Activated CD8-positive, alpha-beta memory T cell treated with anti-CD3 and anti-CD28 coated beads, Interleukin-2, amount 50 U/mL, for 1 hour (primary cell): ENCODE results near the gene C20orf202.

Experiments
- DNase-seq: peaks from one replicate; pipeline ENCODE4 v3.0.0-alpha.2; 2020; ENCODE audit errors: extremely low read depth

C20orf202 gene

DNA sequence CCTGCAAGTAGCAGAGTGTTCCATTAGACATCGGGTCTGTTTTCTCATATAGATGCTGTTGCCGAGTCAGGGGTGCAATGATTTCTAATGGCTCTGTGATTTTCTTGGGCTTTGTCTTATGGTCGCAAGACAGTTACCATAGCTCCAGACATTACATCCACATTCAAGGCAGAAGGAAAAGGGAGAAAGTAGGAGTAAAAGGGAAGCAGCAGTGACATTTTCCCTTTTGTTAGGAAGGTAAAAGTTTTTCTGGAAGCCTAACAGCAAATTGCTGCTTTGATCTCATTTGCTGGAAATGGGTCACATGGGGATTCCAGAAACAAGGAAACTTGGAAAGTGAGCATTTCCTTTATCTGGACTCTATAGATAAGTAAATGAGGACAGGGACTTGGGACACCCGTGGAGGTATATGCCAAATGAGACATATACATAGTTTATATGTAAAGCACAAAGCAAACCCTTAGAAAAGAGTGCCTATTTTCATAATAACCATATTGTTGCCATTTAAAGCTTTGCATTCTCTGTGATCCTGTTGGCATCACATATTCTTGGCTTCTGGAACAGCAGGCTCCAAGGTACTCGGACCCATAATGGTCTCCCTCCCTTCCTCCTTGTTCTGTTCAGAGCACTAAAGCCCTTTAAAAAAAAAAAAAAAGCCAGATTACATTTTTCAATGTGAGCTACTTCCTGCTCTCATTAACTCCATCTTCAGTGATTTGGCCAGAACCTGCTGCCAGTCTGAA lies at the start of gene C20orf202:
C20orf202 (plus strand) TSS at position 693 of the 743 bp plus-strand sequence. CDS start 132 bp downstream, outside the sequence.
- no peak for DNase-seq

DNA sequence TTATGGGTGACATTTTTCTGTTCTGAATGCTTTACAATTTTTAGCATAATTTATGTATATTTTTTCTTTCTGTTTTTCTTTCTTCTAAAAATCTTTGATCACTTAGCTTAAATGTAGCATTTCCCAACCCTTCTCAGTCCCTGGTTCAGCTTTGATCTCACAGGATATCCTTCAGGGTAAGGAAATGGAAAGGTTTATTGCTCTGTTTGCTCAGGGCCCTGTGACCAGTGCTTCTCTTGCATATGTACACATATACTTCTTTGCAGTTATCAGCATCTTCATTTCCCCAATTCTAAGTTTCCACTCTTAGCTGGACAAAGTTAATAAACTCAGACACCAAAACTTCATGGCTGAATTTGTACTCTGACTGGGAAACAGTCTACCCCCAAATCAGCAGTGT lies 49.0 kb upstream of the C20orf202 start:
- no peak for DNase-seq

DNA sequence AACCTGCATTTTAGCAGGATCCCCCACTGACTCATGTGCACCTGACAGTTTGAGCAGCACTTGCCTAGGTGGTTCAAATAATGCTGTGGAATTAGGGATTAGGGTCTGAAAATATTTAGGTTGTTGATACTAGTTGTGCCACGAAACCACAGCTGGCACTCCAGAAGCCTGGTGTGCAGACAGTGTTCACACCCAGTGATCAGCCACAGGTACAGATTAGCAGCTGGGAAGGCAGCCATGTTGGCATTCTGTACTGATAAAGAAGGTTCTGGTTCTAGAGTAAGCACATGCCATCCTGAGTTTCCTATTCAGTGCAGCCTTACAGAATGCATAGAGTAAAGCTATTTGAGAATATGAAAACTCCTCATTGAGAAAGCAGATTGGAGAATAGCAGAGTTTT lies 48.6 kb upstream of the C20orf202 start:
- no peak for DNase-seq

GRCh38 chr20:1155342-1155741 lies 47.9 kb upstream of the C20orf202 start:
- DNase-seq = no peak

DNA sequence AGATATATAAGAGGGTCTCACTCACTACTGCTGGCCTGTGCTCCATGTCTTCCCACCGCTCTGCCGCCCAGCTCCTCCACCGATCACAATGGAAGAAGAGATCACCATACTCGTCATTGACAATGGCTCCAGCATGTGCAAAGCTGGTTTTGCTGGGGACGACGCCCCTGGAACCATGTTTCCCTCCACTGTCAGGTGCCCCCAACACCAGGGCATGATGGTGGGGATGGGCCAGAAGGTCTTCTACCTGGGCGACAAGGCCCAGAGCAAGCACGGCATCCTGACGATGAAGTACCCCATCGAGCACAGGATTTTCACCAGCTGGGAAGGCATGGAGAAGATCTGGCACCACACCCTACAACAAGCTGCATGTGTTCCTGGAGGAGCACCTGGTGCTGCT lies 42.8 kb upstream of the C20orf202 start:
- DNase-seq = no peak

DNA sequence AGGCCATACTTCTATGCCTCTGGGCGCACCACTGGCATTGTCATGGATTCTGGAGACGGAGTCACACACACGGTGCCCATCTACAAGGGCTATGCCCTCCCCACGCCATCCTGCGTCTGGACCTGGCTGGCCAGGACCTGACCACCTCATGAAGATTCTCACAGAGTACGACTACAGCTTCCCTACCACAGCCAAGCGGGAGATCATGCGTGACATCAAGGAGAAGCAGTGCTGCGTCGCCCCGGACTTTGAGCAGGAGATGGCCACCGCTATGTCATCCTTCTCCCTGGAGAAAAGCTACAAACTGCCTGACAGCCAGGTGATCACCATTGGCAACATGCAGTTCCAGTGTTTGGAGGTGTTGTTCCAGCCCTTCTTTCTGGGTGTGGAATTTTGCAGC lies 42.3 kb upstream of the C20orf202 start:
- DNase-seq = no peak

GRCh38 chr20:1163105-1163504 lies 40.1 kb upstream of the C20orf202 start:
- DNase-seq = no peak

DNA sequence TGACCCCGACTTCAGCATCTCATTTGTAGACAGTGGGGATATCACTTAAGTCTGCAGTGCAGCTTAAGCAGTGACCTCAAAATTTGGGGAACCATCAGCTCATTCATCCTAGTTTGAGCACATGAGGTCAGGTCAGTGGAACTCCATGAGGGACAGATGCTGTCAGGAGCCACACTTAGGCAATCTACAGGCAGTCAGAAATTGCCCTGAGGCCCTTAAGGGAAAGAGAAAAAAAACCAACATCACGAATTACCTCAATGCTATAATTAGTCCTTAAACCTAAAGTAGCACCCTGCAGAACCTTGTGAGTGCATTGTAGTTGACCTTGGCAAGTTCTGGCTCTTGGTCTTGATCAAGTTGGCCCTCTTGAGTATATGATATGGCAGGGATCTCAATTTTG lies 39.6 kb upstream of the C20orf202 start:
- DNase-seq = no peak

DNA sequence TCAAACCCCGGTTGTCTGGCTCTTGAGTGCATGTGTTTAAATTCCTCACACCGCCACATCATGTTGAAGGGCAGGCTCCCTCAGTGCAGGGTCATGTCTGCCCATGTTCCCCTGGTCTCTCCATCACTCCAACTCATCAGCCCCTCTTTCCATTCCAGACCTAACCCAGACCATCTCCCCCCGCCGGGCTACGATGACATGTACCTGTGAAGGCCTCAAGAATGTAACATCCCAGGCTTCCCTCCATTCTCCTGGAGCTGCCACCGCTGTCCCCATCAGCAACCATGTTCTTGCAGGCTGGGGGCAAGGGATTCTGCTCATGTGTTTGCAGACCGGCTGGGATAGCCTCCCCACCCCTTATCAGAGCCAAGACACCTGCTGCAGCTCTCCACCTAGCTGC lies 38.4 kb upstream of the C20orf202 start:
- DNase-seq = no peak

GRCh38 chr20:1165521-1165920 lies 37.7 kb upstream of the C20orf202 start:
- no peak for DNase-seq

DNA sequence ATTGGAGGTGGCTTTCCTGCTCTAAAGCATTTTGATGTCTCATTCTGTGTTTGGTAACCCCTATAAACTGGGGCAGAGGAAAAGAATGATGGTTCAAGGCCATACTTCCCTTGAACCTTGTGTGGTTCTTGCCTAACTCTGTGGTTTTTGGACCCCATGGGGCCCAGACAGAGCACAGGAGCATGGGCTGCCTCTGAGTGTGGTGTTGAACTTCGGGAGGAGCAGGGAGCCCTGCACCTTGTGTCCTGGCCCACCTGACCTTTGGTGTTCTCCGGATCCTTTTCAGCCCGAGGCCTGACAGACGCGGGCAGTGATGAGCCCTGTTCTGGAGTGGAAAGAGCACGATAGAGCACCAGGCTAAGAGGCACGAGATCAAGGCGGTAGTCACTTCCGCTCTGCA lies 37.3 kb upstream of the C20orf202 start:
- DNase-seq = no peak

DNA sequence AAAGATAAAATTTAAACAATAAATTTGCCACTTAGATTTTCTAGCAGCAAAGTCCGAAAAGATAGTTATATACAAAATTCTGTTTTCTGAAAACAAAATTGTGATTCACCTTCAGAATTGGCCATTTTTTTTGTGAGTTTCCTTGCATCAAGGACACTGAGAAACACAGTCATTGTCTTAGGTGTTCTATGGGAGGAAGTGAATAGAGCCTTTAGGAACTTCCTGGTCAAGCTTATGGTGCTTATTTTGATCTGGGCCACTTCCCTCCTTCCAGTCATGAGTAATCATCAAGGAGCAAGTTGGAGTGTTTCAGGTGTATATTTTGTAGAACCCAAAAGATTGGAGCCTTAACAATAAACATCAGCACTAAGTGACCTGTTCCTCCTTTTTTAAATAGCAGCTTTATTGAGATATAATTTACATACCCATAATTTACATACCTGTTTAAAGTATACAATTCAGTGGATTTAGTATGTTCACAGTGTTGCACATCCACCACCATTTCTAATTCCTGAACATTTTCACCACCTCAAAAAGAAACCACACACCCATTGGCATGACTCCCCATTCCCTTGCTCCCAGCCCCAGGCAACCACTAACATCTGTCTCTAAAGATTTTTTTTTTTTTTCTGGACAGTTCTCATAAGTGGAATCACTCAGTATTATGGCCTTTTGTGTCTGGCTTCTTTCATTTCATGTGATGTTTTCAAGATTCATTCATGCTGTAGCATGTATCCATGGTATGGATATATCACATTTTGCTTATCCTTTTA lies 36.1 kb upstream of the C20orf202 start:
- DNase-seq = no peak

- no peak for DNase-seq
Observed at GRCh38 chr20:1169224-1169623, 34.0 kb upstream of the C20orf202 start.

DNA sequence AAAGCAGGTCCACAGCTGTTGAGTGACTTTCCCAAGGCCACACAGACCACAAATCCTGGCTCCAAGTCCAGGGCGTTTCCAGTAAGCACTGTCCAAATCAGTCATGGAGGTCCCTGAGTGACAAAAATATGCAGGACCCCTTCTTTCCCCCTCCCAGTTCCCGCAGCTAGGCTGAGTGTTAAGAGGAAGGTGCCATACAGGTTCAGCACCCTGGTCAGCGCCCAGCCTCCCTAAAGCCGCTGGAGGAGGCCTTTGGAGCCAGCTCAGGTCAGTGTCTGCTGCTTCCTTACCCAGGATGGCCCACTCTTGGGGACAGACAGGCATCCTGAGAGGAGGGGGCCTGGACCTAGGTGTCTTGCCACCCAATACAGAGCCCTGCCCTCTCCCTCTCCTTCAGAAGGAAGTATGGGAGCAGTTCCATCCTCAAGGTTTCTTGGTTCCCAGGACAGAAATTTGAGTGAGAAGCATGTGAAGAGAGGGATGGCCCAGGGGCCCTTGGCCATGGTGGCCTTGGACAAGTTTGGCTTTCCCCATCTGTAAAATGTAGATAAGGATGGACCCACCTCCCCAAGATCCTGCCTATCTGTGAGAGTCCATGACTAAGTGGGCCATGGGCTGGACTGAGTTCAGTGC lies 31.7 kb upstream of the C20orf202 start:
- DNase-seq = no peak

- no peak for DNase-seq
Observed at GRCh38 chr20:1173698-1174097, 29.6 kb upstream of the C20orf202 start.

GRCh38 chr20:1174787-1175186 lies 28.5 kb upstream of the C20orf202 start:
- DNase-seq = no peak

DNA sequence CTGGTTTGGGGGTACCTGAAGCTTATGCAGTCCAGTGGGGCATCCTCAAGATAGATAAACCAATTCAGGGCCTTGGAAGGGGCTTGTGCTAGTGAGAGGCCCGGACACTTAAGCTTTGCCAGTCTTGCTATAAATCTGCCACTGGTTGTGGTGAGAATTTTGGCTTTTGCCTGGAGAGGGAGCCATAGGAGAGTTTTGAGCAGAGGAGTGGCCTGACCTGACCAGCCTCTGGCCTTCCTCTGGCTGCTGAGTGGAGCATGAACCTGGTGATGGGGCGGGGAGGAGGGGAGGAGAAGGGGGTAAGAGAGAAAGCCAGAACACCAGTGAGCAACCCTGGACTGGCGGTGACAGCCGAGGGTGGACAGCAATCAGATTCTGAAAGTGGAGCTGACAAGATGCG lies 25.6 kb upstream of the C20orf202 start:
- DNase-seq = no peak

DNA sequence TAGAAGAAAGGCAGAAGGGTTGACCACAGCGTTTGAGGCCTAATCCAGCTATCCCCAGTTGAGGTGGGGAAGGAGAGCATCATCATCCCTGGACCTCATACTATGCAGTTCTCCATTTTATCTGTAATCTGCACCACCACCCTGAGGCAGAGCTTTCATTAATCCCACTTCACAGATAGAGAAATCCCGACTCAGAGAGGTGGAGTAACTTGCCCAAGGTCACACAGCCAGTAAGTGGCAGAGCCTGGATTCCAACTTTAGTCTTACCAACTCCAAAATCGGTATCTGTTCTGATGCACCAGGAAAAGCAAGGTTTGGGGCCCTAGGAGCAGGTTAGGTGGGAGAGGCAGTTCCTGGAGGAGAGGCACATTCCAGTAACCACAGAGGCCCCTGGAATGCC lies 25.2 kb upstream of the C20orf202 start:
- no peak for DNase-seq

GRCh38 chr20:1178623-1179022 lies 24.6 kb upstream of the C20orf202 start:
- no peak for DNase-seq

DNA sequence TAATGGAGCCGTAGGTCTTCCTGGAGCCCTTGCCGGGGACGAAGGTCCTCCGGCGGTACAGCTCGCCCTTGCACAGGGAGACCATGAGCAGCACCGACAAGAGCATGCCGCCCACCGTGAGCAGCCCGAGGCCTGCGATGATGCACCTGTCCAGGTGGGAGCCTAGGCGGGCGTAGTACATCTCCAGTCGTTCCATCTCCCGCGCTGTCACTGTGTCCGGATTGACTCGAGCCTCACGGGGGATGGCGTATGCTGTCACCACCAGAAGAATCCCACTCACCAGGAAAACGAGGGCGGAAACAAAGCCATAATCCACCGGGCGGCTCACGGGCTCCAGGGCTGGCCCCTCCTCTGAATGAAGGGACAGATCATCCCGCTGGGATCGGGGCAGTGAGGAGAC lies 22.3 kb upstream of the C20orf202 start:
- DNase-seq = no peak

- no peak for DNase-seq
Observed at GRCh38 chr20:1182106-1182505, 21.1 kb upstream of the C20orf202 start.

DNA sequence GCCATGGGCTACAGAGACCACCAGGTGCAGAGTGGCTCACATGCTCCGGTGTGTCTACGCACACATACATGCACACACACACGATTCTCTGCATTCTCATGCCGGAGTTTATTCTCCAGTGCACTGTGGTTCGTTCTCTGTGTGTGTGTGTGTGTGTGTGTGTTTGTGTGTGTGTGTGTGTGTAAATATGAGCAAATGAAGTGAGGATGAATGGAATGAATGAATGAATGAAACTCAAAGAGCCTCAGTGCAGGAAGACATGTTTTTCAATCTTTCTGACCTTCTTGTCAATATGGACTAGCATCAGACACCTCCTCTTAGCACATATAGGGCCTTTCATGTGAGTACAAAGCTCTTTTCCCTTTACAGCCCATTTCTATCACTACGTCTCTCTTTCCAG lies 20.1 kb upstream of the C20orf202 start:
- DNase-seq = no peak

DNA sequence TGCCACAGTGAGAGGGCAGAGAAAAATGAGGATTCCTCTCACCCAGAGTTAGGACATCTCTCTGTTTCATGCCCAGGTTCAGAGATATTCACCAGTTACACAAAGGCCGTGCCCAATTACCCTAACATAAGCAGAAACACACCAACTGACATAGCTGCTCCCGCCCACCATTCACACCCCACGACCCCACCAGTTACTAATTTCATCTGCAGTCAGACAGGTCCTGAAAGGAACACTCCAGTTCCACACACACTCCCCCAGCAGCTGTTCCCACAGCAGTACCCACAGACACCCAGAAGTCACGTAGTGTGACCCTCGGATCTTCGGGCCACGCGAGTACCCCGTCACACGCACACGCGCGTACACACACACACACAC lies 19.0 kb upstream of the C20orf202 start:
- no peak for DNase-seq
